Right kidney (tissue), 1 donor: ENCODE data around the gene TEX48.

Experiments
- DNase-seq: peaks from one replicate; pipeline ENCODE4 v3.0.0-alpha.2; 2016

The TEX48 gene

GRCh38 chr9:114666851-114667250, 15.1 kb downstream of the TEX48 start:
- DNase-seq = no peak

GRCh38 chr9:114666401-114666800, 15.6 kb downstream of the TEX48 start:
- no peak for DNase-seq

GRCh38 chr9:114664181-114664580, 17.8 kb downstream of the TEX48 start:
- DNase-seq = no peak

- peak; percentile 27 for DNase-seq
Measured at GRCh38 chr9:114662081-114662989, 19.7 kb downstream of the TEX48 start.

- DNase-seq = no peak
Measured at GRCh38 chr9:114657705-114658104, 24.3 kb downstream of the TEX48 start, which contains the start of gene TEX53. TEX53 (minus strand) TSS chr9:114657805; CDS start chr9:114657774, 31 bp downstream.

GRCh38 chr9:114656301-114656700, 25.7 kb downstream of the TEX48 start:
- no peak for DNase-seq

- no peak for DNase-seq
Measured at GRCh38 chr9:114655689-114656088, 26.3 kb downstream of the TEX48 start.

GRCh38 chr9:114653556-114654159, 28.3 kb downstream of the TEX48 start:
- peak; percentile 65 for DNase-seq

- DNase-seq = no peak
Measured at GRCh38 chr9:114652776-114653555, 29.0 kb downstream of the TEX48 start.

- no peak for DNase-seq
Measured at GRCh38 chr9:114643896-114644295, 38.1 kb downstream of the TEX48 start.

- DNase-seq = no peak
Measured at GRCh38 chr9:114643001-114643400, 39.0 kb downstream of the TEX48 start.

GRCh38 chr9:114641967-114642366, 40.0 kb downstream of the TEX48 start:
- DNase-seq = no peak

- no peak for DNase-seq
Measured at GRCh38 chr9:114638404-114638803, 43.6 kb downstream of the TEX48 start.

- no peak for DNase-seq
Measured at GRCh38 chr9:114634387-114634786, 47.6 kb downstream of the TEX48 start.

- no peak for DNase-seq
Measured at GRCh38 chr9:114633438-114634089, 48.4 kb downstream of the TEX48 start.

- no peak for DNase-seq
Measured at GRCh38 chr9:114631166-114631565, 50.8 kb downstream of the TEX48 start.

- no peak for DNase-seq
Measured at GRCh38 chr9:114629563-114630090, 52.4 kb downstream of the TEX48 start.

GRCh38 chr9:114627553-114627952, 54.4 kb downstream of the TEX48 start:
- no peak for DNase-seq

- no peak for DNase-seq
Measured at GRCh38 chr9:114626415-114627020, 55.5 kb downstream of the TEX48 start.

GRCh38 chr9:114624677-114625076, 57.3 kb downstream of the TEX48 start:
- no peak for DNase-seq

- no peak for DNase-seq
Measured at GRCh38 chr9:114621975-114622609, 59.9 kb downstream of the TEX48 start.
